ENCODE measurements around the gene ICAM1. TPM values are rescaled to one million over a fixed set of nuclear protein-coding genes. Genes with fewer than 3 reads are reported as not detected.

Gene ICAM1
- total and polyA plus RNA-seq, 2 of the 13 experiments (the other 11 are each of a cell fraction or from before 2014, with no cell fraction given): 37.9 to 98.4 TPM

DNA sequence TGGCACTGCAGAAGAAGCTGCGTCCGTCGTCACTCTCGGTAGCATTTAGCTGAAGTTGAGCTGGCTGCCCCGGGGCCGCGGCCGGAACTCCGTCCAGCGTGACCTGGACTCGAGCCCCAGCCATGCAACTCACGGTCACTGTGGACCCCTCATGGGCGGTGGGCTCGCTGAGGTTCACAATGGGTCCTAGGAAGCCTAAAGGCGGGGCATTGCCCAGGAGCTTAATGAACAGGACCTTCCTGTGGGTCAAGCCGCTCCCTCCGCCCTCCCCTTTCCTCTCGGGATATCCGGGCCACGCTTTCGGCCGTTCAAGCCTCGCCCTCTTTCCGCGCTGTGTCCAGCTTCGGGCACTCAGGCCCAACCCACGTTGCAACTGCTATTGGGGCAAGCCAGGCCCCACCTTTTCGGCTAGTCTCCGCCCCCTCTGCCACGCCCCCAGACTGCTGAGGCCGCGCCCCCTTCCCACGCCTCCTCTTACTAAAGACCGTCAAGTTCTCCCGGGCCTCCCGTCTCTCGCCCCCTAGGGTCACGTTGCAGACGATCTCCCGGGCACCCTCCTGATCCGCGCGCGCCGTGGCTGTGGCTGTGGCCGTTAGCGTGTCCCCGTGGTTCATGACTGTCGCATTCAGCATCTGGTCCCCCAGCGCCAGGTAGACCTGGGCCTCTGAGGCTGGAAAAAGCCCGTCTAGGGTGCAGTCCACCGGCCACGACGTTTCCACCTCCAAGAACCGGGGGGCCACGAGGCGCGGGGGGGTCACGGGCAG lies 63.9 kb downstream of the ICAM1 start (continued):
- TF ChIP-seq ZNF574 (CRISPR knock-in tag; IDR thresholded peaks at IDR 0.05) (peak; percentile 77), ELF4 (CRISPR knock-in tag; IDR thresholded peaks at IDR 0.05; ENCODE audit: borderline replicate concordance) (no peak), SETDB1 (CRISPR knock-in tag; IDR thresholded peaks at IDR 0.05; ENCODE audit: borderline replicate concordance) (no peak), SYNCRIP (IDR thresholded peaks at IDR 0.05; ENCODE audit: insufficient read depth, low read depth, low read length) (no peak), TCF7L2 (IDR thresholded peaks at IDR 0.05; ENCODE audit: low read depth, low read length) (no peak), HOXD1 (CRISPR knock-in tag; IDR thresholded peaks at IDR 0.05) (no peak), ZNF446 (CRISPR knock-in tag; IDR thresholded peaks at IDR 0.05) (no peak), BORCS8-MEF2B (CRISPR knock-in tag; IDR thresholded peaks at IDR 0.05) (peak; percentile 50), SIN3A (IDR thresholded peaks at IDR 0.05; ENCODE audit: borderline replicate concordance, low read depth, low read length) (peak; percentile 92), ZNF569 (CRISPR knock-in tag; IDR thresholded peaks at IDR 0.05; ENCODE audit: borderline replicate concordance) (no peak), AKAP8 (CRISPR knock-in tag; IDR thresholded peaks at IDR 0.05) (no peak), ZBTB40 (IDR thresholded peaks at IDR 0.05) (no peak), ZBTB40 (CRISPR knock-in tag; IDR thresholded peaks at IDR 0.05) (peak; percentile 34; the same call in 1 of the 2 replicates), MTA1 (CRISPR knock-in tag; IDR thresholded peaks at IDR 0.05; ENCODE audit: borderline replicate concordance) (peak; percentile 34; the same call in 1 of the 2 replicates)
- TF ChIP-seq, protein P1, sequence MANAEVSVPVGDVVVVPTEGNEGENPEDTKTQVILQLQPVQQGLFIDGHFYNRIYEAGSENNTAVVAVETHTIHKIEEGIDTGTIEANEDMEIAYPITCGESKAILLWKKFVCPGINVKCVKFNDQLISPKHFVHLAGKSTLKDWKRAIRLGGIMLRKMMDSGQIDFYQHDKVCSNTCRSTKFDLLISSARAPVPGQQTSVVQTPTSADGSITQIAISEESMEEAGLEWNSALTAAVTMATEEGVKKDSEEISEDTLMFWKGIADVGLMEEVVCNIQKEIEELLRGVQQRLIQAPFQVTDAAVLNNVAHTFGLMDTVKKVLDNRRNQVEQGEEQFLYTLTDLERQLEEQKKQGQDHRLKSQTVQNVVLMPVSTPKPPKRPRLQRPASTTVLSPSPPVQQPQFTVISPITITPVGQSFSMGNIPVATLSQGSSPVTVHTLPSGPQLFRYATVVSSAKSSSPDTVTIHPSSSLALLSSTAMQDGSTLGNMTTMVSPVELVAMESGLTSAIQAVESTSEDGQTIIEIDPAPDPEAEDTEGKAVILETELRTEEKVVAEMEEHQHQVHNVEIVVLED (CRISPR knock-in tag; IDR thresholded peaks at IDR 0.05; ENCODE audit: borderline replicate concordance): peak; percentile 54

Data from HepG2 (cell line).